ENCODE data around the gene ZFP64.
"Not testable (repeated sequence)": the region's sequence is repeated elsewhere in the genome, so short reads cannot be mapped to it uniquely, and the experiment has no call there.

The ZFP64 gene

DNA sequence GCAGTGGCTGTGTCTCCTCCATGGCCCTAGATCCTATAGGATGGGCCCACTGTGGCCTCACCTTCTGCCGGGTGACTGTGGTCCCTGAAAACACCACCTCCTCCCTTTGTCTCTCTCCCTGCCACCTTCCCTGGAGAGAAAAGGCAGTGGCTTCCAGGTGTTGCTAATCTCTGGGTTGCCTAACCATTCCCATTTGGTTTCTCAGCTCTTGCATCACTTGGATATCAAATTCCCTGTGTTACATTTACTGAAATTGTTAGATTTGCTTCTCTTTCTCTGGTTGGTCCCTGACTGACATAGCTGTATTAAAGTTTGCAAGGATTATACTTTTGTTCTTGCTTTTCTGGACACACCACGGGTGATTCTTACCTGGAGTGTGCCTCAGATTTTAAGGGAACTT is 9.3 kb upstream of the ZFP64 start:
- H4K5ac ChIP-seq (ENCODE audit: low read length), result no peak overlapping the region
- H3K27me3 ChIP-seq (ENCODE audit: insufficient read depth, low read length, poor library complexity), result no peaks in the 10 kb centered on the region
- no peaks in the 10 kb centered on the region for H3K36me3 ChIP-seq (ENCODE audit: control insufficient read depth, insufficient read depth, low read length)
- no peaks in the 10 kb centered on the region for H3K79me1 ChIP-seq (ENCODE audit: low read length)
- H4K8ac ChIP-seq (ENCODE audit: low read depth, low read length), result no peak overlapping the region
- H3K18ac ChIP-seq (ENCODE audit: low read length), result no peak overlapping the region
- H2BK120ac ChIP-seq (ENCODE audit: low read depth, low read length), result no peak overlapping the region
- no peak for DNase-seq
- H3K4me1 ChIP-seq (ENCODE audit: control insufficient read depth, low read depth, low read length), result no peaks in the 10 kb centered on the region
- no peak overlapping the region for H3K23ac ChIP-seq (ENCODE audit: low read length)
- no peak overlapping the region for H3K56ac ChIP-seq (ENCODE audit: low read length)
- H3K79me2 ChIP-seq (ENCODE audit: control insufficient read depth, insufficient read depth, low read length), result no peaks in the 10 kb centered on the region
- H2BK5ac ChIP-seq (ENCODE audit: low read length), result no peak overlapping the region
- H3K4ac ChIP-seq (ENCODE audit: low read depth, low read length), result no peak overlapping the region
- no peak overlapping the region for H3K9ac ChIP-seq (ENCODE audit: low read length)
- no peak overlapping the region for H2BK15ac ChIP-seq (replicated peaks; ENCODE audit: low read depth)
- WGBS (ENCODE audit: extremely low coverage, insufficient coverage, low lambda C conversion rate), result no CpG with 5 or more reads among the region's 2 CpGs
- H2AK5ac ChIP-seq (ENCODE audit: low read length), result no peak overlapping the region
- H3K4me2 ChIP-seq (ENCODE audit: low read length), result no peak overlapping the region
- no peak overlapping the region for H3K4me3 ChIP-seq (ENCODE audit: low read length)
- H3K27ac ChIP-seq (ENCODE audit: low read depth, low read length), result no peak overlapping the region

DNA sequence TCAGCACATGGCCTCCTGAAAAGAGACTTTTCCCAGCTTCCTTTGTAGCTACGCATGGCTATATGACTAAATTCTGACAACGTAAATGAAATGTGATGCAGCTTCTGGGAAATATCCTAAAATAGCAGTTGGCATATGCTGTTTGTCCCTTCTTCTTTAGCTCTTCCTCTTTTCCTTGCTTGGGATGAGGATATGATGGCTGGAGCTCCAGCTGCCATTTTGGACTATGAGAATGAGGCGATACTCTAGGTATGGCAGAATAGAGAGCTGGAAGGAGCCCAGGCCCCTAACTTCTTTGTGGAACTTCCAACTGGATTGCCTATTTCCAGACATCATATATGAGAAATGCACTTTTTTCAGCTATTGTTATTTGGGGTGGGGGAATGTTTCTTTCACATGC is 5.3 kb upstream of the ZFP64 start:
- Histone ChIP-seq H3K4me2 (ENCODE audit: low read length) (no peak overlapping the region), H2BK120ac (ENCODE audit: low read depth, low read length) (no peak overlapping the region), H4K8ac (ENCODE audit: low read depth, low read length) (no peak overlapping the region), H2BK15ac (replicated peaks; ENCODE audit: low read depth) (no peak overlapping the region), H3K79me2 (ENCODE audit: control insufficient read depth, insufficient read depth, low read length) (no peaks in the 10 kb centered on the region), H3K27me3 (ENCODE audit: insufficient read depth, low read length, poor library complexity) (no peaks in the 10 kb centered on the region), H3K9ac (ENCODE audit: low read length) (no peak overlapping the region), H3K27ac (ENCODE audit: low read depth, low read length) (no peak overlapping the region), H3K36me3 (ENCODE audit: control insufficient read depth, insufficient read depth, low read length) (no peaks in the 10 kb centered on the region), H3K18ac (ENCODE audit: low read length) (no peak overlapping the region), H3K4me1 (ENCODE audit: control insufficient read depth, low read depth, low read length) (no peaks in the 10 kb centered on the region), H3K23ac (ENCODE audit: low read length) (no peak overlapping the region), H3K4me3 (ENCODE audit: low read length) (no peak overlapping the region), H2AK5ac (ENCODE audit: low read length) (no peak overlapping the region), H2BK5ac (ENCODE audit: low read length) (no peak overlapping the region), H3K4ac (ENCODE audit: low read depth, low read length) (no peak overlapping the region), H3K56ac (ENCODE audit: low read length) (no peak overlapping the region), H4K5ac (ENCODE audit: low read length) (no peak overlapping the region), H3K79me1 (ENCODE audit: low read length) (no peaks in the 10 kb centered on the region)
- WGBS (ENCODE audit: extremely low coverage, insufficient coverage, low lambda C conversion rate), result no CpG with 5 or more reads among the region's 3 CpGs
- DNase-seq, result no peak

DNA sequence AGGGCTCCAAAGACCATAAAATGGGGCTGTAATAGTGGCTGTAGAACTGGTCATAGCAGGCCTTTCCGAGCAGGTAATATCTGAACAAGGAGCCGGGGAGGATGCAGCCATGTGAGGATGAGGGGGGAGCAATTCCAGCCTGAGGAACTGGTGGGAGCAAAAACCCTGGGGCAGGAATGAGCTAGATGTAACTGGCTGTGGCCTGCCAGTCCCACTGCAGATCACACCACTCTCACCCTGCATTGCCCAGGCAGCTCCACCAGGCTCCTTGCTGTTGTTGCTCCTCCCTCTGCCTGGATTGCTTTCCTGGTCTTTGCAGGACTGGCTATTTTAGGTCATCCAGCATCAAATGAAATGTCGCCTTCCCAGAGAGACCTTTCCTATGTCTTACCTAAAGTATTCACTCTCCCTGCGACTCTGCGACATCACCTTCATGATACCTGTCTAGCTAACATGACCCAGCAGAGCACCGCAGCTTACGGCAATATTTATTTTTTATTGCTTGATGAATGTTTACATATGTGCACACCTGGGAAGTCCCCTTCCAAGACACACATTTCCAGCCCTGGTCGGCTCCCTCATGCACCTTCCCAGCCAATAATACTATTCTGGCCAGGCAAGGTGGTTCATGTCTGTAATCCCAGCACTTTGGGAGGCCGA is 2.4 kb upstream of the ZFP64 start:
- no CpG with 5 or more reads among the region's 9 CpGs for WGBS (ENCODE audit: extremely low coverage, insufficient coverage, low lambda C conversion rate)
- H2BK15ac ChIP-seq (replicated peaks; ENCODE audit: low read depth), result no peak overlapping the region
- no peaks in the 10 kb centered on the region for H3K36me3 ChIP-seq (ENCODE audit: control insufficient read depth, insufficient read depth, low read length)
- H4K5ac ChIP-seq (ENCODE audit: low read length), result no peak overlapping the region
- no peak overlapping the region for H2AK5ac ChIP-seq (ENCODE audit: low read length)
- H3K4ac ChIP-seq (ENCODE audit: low read depth, low read length), result no peak overlapping the region
- H3K4me2 ChIP-seq (ENCODE audit: low read length), result no peak overlapping the region
- no peak overlapping the region for H3K9ac ChIP-seq (ENCODE audit: low read length)
- peaks cover 4% of the 10 kb centered on the region for H3K79me2 ChIP-seq (ENCODE audit: control insufficient read depth, insufficient read depth, low read length)
- peaks cover 6% of the 10 kb centered on the region for H3K4me1 ChIP-seq (ENCODE audit: control insufficient read depth, low read depth, low read length)
- H4K8ac ChIP-seq (ENCODE audit: low read depth, low read length), result no peak overlapping the region
- no peak overlapping the region for H2BK5ac ChIP-seq (ENCODE audit: low read length)
- no peak overlapping the region for H3K18ac ChIP-seq (ENCODE audit: low read length)
- H2BK120ac ChIP-seq (ENCODE audit: low read depth, low read length), result no peak overlapping the region
- peaks cover 5% of the 10 kb centered on the region for H3K79me1 ChIP-seq (ENCODE audit: low read length)
- H3K4me3 ChIP-seq (ENCODE audit: low read length), result no peak overlapping the region
- no peak overlapping the region for H3K27ac ChIP-seq (ENCODE audit: low read depth, low read length)
- no peak for DNase-seq
- no peaks in the 10 kb centered on the region for H3K27me3 ChIP-seq (ENCODE audit: insufficient read depth, low read length, poor library complexity)
- H3K23ac ChIP-seq (ENCODE audit: low read length), result no peak overlapping the region
- no peak overlapping the region for H3K56ac ChIP-seq (ENCODE audit: low read length)

DNA sequence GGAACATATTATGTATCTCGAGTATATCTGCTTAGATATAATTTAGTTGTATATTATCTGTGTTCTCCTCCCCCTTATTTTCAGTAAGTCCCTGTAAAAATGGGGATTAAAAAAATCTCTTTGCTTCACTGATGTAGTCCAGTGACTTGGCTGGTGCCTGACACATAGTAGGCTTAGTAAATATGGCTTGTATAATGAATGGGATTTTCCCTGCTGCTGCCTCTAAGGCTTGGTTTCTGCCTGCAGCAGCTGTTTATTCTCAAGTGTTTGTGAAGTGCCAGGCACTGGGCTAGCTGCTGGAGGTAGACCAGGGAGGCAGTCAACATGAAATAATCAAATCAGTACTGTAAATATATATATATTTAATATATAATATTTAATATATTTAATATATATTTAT is 1.6 kb upstream of the ZFP64 start:
- Histone ChIP-seq H4K8ac (ENCODE audit: low read depth, low read length) (no peak overlapping the region), H3K18ac (ENCODE audit: low read length) (no peak overlapping the region), H3K79me2 (ENCODE audit: control insufficient read depth, insufficient read depth, low read length) (peaks cover 4% of the 10 kb centered on the region), H3K9ac (ENCODE audit: low read length) (no peak overlapping the region), H2BK15ac (replicated peaks; ENCODE audit: low read depth) (no peak overlapping the region), H3K56ac (ENCODE audit: low read length) (no peak overlapping the region), H2AK5ac (ENCODE audit: low read length) (no peak overlapping the region), H3K4me2 (ENCODE audit: low read length) (no peak overlapping the region), H3K4me1 (ENCODE audit: control insufficient read depth, low read depth, low read length) (peaks cover 6% of the 10 kb centered on the region), H3K27ac (ENCODE audit: low read depth, low read length) (no peak overlapping the region), H3K23ac (ENCODE audit: low read length) (no peak overlapping the region), H3K4me3 (ENCODE audit: low read length) (no peak overlapping the region), H3K27me3 (ENCODE audit: insufficient read depth, low read length, poor library complexity) (no peaks in the 10 kb centered on the region), H3K36me3 (ENCODE audit: control insufficient read depth, insufficient read depth, low read length) (no peaks in the 10 kb centered on the region), H4K5ac (ENCODE audit: low read length) (no peak overlapping the region), H3K4ac (ENCODE audit: low read depth, low read length) (no peak overlapping the region), H2BK120ac (ENCODE audit: low read depth, low read length) (no peak overlapping the region), H3K79me1 (ENCODE audit: low read length) (peaks cover 5% of the 10 kb centered on the region), H2BK5ac (ENCODE audit: low read length) (no peak overlapping the region)
- whole genome bisulfite sequencing (ENCODE audit: extremely low coverage, insufficient coverage, low lambda C conversion rate), result no CpG with 5 or more reads among the region's 1 CpG
- DNase-seq, result no peak

DNA sequence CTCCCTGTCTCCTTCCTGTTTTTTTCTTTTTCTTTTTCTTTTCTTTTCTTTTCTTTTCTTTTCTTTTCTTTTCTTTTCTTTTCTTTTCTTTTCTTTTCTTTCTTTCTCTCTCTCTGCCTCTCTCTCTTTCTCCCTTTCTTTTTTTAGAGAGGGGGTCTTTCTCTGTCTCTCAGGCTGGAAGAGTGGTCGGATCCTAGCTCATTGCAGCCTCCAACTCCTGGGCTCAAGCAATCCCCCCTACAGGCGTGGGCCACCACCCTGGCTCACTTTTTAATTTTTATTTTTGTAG is 1.1 kb upstream of the ZFP64 start:
- H2BK15ac ChIP-seq (replicated peaks; ENCODE audit: low read depth); H3K27ac ChIP-seq (ENCODE audit: low read depth, low read length): not testable (repeated sequence)
- WGBS (ENCODE audit: extremely low coverage, insufficient coverage, low lambda C conversion rate), result no CpG with 5 or more reads among the region's 2 CpGs

More for the DNA sequence above, 1.1 kb upstream of the ZFP64 start:
- not testable (repeated sequence) for H2BK5ac ChIP-seq (ENCODE audit: low read length); H3K79me2 ChIP-seq (ENCODE audit: control insufficient read depth, insufficient read depth, low read length); H3K4me2 ChIP-seq (ENCODE audit: low read length); H3K9ac ChIP-seq (ENCODE audit: low read length); H4K5ac ChIP-seq (ENCODE audit: low read length); H3K79me1 ChIP-seq (ENCODE audit: low read length); H3K4ac ChIP-seq (ENCODE audit: low read depth, low read length); H2BK120ac ChIP-seq (ENCODE audit: low read depth, low read length); H3K27me3 ChIP-seq (ENCODE audit: insufficient read depth, low read length, poor library complexity); H3K4me3 ChIP-seq (ENCODE audit: low read length); DNase-seq; H2AK5ac ChIP-seq (ENCODE audit: low read length); H3K18ac ChIP-seq (ENCODE audit: low read length); H3K4me1 ChIP-seq (ENCODE audit: control insufficient read depth, low read depth, low read length); H3K23ac ChIP-seq (ENCODE audit: low read length); H4K8ac ChIP-seq (ENCODE audit: low read depth, low read length); H3K36me3 ChIP-seq (ENCODE audit: control insufficient read depth, insufficient read depth, low read length)
- H3K56ac ChIP-seq (ENCODE audit: low read length), result peak overlapping the region; percentile 96

Data from mesendoderm (in vitro differentiated cells).